ENCODE data around the gene DICER1.
A peak's percentile ranks its signal among the peaks of the same experiment; 100 is the strongest.

The DICER1 gene

DNA sequence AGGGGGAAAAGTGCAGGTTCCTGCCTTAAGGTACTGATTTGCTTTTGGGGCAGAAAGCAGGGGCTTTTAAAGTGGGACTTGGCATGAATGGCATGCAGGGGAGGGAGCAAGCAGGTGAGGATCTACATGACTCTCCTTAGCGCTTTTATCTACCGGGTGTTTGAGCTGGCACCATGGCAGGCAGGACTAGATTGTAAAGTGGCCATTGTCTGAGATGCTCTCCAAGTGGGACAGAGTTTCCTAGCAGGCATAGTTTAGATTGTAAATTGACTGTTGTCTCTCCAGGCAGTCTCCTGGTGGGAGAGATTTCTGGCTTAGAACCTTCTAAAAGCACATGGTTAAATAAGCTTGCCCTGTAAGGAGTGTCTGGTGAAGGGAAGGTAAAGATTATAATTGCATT is 5.3 kb upstream of the DICER1 start:
- no peak for TF ChIP-seq ZFX (IDR thresholded peaks at IDR 0.05; ENCODE audit: borderline replicate concordance)
- TF ChIP-seq, protein P1, sequence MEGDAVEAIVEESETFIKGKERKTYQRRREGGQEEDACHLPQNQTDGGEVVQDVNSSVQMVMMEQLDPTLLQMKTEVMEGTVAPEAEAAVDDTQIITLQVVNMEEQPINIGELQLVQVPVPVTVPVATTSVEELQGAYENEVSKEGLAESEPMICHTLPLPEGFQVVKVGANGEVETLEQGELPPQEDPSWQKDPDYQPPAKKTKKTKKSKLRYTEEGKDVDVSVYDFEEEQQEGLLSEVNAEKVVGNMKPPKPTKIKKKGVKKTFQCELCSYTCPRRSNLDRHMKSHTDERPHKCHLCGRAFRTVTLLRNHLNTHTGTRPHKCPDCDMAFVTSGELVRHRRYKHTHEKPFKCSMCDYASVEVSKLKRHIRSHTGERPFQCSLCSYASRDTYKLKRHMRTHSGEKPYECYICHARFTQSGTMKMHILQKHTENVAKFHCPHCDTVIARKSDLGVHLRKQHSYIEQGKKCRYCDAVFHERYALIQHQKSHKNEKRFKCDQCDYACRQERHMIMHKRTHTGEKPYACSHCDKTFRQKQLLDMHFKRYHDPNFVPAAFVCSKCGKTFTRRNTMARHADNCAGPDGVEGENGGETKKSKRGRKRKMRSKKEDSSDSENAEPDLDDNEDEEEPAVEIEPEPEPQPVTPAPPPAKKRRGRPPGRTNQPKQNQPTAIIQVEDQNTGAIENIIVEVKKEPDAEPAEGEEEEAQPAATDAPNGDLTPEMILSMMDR (IDR thresholded peaks at IDR 0.05): no peak
- no peak overlapping the region for H3K27ac ChIP-seq

DNA sequence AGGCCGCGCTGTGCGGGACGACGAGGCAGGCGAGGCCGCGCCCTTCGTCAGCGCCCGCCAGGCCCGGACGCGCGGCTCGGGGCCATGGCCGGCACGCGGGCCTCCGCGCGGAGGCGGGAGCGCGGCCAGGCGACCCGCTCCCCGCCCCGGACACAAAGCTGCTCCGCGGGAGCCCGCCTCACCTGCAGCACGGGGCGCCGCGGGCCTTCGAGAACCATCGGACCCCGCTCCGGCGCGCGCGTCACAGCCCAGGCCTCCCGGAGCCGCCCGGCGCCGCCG is 342 bp downstream of the DICER1 start:
- peak overlapping the region; percentile 94 for H3K27ac ChIP-seq
- TF ChIP-seq, protein P1 (IDR thresholded peaks at IDR 0.05): no peak
- no peak for TF ChIP-seq ZFX (IDR thresholded peaks at IDR 0.05; ENCODE audit: borderline replicate concordance)

DNA sequence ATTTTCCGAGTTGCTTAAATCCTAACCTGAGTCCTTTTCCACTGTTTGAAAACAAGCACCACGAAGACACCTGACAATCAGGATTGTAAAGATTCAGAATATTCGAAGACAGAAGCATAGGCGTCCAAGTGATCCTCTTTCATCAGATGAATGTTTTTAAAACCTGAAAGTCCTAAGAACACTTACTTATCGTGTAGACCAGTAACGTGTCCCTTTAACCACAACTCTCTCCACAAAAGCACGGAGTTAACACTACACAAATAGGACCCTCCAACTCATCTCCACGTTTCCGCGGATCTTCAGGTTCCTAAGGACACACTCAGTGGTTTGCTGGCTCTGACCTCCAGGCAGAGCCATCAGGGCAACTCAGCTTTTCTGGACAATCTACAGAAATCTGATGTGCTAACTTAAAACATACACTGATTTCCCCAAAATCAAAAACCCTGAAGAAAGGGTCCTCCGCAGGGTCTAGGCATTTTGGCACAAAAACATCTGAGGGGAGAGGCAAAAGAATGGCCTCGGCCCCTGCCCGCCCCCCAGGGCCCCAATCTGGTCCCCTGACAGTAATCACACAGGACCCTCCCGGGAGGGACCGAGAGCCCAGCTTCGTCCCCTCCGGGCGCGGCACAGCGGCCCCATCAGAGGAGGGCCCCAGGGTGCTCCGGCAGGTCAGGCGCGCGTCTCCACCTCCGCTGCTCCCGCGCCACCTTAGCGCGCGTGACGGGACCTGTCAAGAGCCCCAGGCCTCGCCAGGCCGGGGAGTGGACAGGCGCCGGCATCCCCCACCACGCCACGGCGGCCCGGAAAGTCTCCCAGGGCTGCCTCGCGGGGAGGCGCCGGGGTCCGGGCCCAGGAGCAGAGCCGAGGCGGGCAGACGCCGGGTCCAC is 925 bp downstream of the DICER1 start:
- peak overlapping the region; percentile 94 for H3K27ac ChIP-seq

DNA sequence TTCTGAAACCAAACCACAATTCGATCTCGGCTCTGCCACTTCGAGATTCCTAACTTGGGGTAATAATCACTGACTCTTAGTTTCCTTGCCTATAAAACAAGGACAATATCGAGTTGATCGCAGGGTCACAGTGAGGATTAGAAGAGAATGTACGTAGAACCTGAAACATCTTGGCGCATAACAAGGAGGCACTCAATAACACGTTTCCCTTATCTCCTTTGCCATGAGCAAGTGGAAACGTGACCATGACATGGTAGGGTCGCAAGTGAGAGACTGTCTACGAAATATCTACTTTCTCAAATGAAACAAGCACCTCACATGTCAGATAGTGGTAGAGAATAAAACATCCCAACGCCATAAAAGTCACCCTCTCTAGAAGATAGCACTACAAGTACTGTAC is 2.3 kb downstream of the DICER1 start:
- TF ChIP-seq, protein P1 (IDR thresholded peaks at IDR 0.05): no peak
- no peak for TF ChIP-seq ZFX (IDR thresholded peaks at IDR 0.05; ENCODE audit: borderline replicate concordance)
- H3K27ac ChIP-seq: no peak overlapping the region

More for the DNA sequence above, 925 bp downstream of the DICER1 start:
- no peak for TF ChIP-seq ZFX (IDR thresholded peaks at IDR 0.05; ENCODE audit: borderline replicate concordance)
- TF ChIP-seq, protein P1 (IDR thresholded peaks at IDR 0.05): no peak

GRCh38 chr14:95153866-95154265 is 3.5 kb downstream of the DICER1 start:
- H3K27ac ChIP-seq: peak overlapping the region; percentile 37
- TF ChIP-seq ZFX (IDR thresholded peaks at IDR 0.05; ENCODE audit: borderline replicate concordance): no peak
- TF ChIP-seq, protein P1 (IDR thresholded peaks at IDR 0.05): no peak

DNA sequence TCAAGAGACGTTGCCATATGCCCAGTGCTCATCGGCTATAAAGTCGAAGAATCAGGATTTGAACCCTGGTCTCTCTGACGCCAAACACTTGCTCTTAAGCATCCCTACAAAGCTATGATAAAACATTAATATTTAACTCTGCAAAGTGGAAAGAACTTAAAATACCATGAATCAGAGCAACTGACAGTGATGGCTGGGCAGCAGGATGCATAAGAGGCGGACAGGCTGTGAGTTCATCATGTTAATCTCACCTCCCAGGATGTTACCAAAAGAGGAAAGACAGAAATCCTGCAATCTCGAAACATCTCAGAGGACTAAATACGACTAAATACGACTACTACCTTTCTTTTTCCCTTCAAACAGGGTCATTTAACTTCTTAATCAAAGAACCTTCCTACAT is 5.8 kb downstream of the DICER1 start:
- H3K27ac ChIP-seq: no peak overlapping the region
- no peak for TF ChIP-seq ZFX (IDR thresholded peaks at IDR 0.05; ENCODE audit: borderline replicate concordance)
- TF ChIP-seq, protein P1 (IDR thresholded peaks at IDR 0.05): no peak

- H3K27ac ChIP-seq: no peak overlapping the region
These were observed 6.4 kb downstream of the DICER1 start for GRCh38 chr14:95150910-95151309.

More at GRCh38 chr14:95150910-95151309, 6.4 kb downstream of the DICER1 start:
- no peak for TF ChIP-seq ZFX (IDR thresholded peaks at IDR 0.05; ENCODE audit: borderline replicate concordance)
- TF ChIP-seq, protein P1 (IDR thresholded peaks at IDR 0.05): no peak
